Muscle of leg (tissue), 11 donors: ENCODE results near the gene VCX3B. TPM values are rescaled to one million over a fixed set of nuclear protein-coding genes. Genes with fewer than 3 reads are reported as not detected.
"Not testable (repeated sequence)": the region's sequence is repeated elsewhere in the genome, so short reads cannot be mapped to it uniquely, and the experiment has no call there.

Experiments
- DNase-seq: peaks from one replicate; pipeline ENCODE4 v3.0.0; 2013
- H3K27ac ChIP-seq: one replicate; pipeline ENCODE4 v1.5.1; 2013; ENCODE audit warnings: mild to moderate bottlenecking, low read length, control low read depth
- H3K27me3 ChIP-seq: one replicate; pipeline ENCODE4 v1.6.1; 2013; ENCODE audit warnings: low read length; ENCODE audit not compliant: control insufficient read depth, insufficient read depth
- H3K36me3 ChIP-seq: one replicate; pipeline ENCODE4 v1.6.1; 2013; ENCODE audit warnings: low read length; ENCODE audit not compliant: control insufficient read depth, insufficient read depth
- H3K4me1 ChIP-seq: one replicate; pipeline ENCODE4 v1.6.1; 2013; ENCODE audit warnings: low read length; ENCODE audit not compliant: control insufficient read depth, insufficient read depth
- H3K4me3 ChIP-seq: one replicate; pipeline ENCODE4 v1.5.1; 2013; ENCODE audit warnings: low read length, control low read depth
- H3K9me3 ChIP-seq: replicated peaks from 2 replicates; pipeline ENCODE4 v1.6.1; 2013; ENCODE audit warnings: low read depth, low read length; ENCODE audit not compliant: control insufficient read depth
- whole genome bisulfite sequencing: methylation state at CpG from one replicate; pipeline ENCODE4 v1.1.5; 2013; ENCODE audit warnings: missing lambda C conversion rate; ENCODE audit not compliant: insufficient coverage; 5-methylcytosine and 5-hydroxymethylcytosine counted together
- polyA plus RNA-seq, 8 donors: library from polyadenylated mRNA; unstranded; fragments of 120-200 nt; gene quantifications; one replicate each; pipeline versions ENCODE4 v1.2.1 to v1.2.3, GENCODE V29; 2013; ENCODE audit warnings: inconsistent platforms in 1 of 8, low replicate concordance in 1 of 8; ENCODE audit not compliant: insufficient read length in 8 of 8, insufficient read depth in 1 of 8
- total RNA-seq: library from RNA; stranded (reverse); fragments of 120-200 nt; gene quantifications from one replicate; pipeline ENCODE4 v1.2.4, GENCODE V29; 2013

The VCX3B gene
- total and polyA plus RNA-seq, 9 donors = 0.12 to 0.30 (median 0.23) TPM; not detected in 6

DNA sequence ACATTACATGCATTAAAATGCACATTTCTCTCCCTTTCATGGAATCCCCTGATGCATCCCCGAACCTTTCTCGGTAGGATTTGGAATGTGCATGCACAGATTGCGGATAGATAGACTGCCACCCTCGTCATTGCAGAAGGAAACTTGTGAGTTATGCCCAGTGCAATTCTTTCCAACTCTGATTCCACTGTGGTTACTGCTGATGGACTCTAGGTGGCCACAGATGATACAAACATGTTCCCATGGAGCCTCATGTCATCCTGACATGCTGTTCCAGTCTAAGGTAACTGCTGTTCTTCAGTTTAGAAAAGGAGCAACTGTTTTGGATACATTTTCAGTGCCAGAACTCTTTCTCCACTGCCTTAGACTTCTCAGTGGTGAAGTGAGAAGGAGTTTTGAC lies 9.1 kb upstream of the VCX3B start:
- no peaks in the 10 kb centered on the region for H3K9me3 ChIP-seq
- H3K4me3 ChIP-seq = no peak overlapping the region
- WGBS = 58% methylated on average over 4 of the region's 4 CpGs
- no peaks in the 10 kb centered on the region for H3K27me3 ChIP-seq
- no peaks in the 10 kb centered on the region for H3K36me3 ChIP-seq
- H3K4me1 ChIP-seq = peaks cover 5% of the 10 kb centered on the region
- no peak for DNase-seq
- H3K27ac ChIP-seq = no peak overlapping the region

DNA sequence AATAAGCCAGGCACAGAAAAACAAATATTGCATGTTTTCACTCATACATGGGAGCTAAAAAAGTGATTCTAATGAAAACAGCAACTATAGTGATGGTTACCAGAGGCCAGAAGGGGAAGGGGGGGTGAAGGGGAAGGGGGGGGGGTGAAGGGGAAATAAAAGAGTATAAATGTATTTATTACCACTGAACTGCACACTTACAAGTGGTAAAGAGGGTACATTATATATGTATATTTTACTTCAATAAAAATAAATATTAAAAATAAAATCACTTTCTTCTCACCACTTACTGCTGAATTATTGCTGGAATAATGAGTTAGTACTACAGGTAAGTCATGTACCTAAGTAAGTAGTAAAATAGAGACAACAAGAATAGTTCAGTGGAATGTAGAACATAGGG lies 2.1 kb upstream of the VCX3B start:
- DNase-seq = no peak

DNA sequence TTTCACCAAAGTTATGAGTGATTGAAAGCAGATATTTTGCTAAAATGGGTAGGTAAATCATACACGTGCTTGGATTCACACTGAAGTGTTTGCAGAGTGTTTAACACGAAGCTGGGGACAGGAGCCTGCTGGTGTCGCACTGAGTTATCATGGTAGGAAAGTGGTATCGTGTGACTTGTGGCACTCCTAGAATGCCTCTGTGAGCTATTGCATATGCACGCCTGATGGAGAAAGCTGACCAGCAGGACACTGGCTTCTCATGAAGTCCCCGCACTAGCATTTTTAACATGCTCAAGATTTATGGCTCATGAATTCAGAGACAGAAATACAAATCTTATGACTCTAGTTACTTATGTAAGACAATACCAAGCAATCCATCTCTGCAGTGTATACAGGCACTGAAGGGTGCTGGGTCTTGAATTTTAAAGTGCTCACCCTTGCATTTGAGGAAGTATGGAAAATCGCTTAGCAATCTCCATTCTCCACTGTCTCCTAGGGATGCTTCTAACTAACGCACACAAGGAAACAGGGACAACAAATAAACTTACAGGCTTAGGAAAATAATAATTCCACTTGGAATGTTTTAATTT lies 19.8 kb downstream of the VCX3B start:
- H3K36me3 ChIP-seq = no peaks in the 10 kb centered on the region
- H3K27ac ChIP-seq = no peak overlapping the region
- no peak overlapping the region for H3K4me3 ChIP-seq
- WGBS = 26% methylated on average over 4 of the region's 8 CpGs
- H3K27me3 ChIP-seq = peaks cover 4% of the 10 kb centered on the region
- no peaks in the 10 kb centered on the region for H3K9me3 ChIP-seq
- DNase-seq = peak; percentile 48
- H3K4me1 ChIP-seq = no peaks in the 10 kb centered on the region

More for the DNA sequence above, 2.1 kb upstream of the VCX3B start:
- no peaks in the 10 kb centered on the region for H3K9me3 ChIP-seq
- H3K27ac ChIP-seq = no peak overlapping the region
- H3K27me3 ChIP-seq = no peaks in the 10 kb centered on the region
- H3K36me3 ChIP-seq = no peaks in the 10 kb centered on the region
- H3K4me1 ChIP-seq = no peaks in the 10 kb centered on the region
- no peak overlapping the region for H3K4me3 ChIP-seq

DNA sequence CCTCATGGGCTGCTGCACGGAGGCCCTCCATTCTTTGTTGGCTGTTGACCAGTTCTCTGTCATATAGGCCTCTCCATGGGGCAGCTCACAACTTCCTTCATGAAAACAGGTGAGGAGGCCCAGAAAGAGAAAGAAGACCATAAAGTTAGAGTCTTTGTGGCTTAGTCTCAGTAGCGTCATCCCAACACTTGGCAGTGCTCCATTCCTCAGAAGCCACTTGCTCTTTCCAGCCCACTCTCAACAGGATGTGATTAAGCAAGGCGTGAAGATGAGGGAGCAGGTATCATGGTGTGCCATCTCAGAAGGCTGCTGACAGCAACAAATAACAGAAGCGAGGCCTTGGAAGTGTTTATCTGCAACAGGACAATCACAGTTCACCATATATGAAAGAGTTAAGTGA lies 30.4 kb downstream of the VCX3B start:
- H3K4me3 ChIP-seq, H3K36me3 ChIP-seq, H3K27me3 ChIP-seq, H3K9me3 ChIP-seq, H3K4me1 ChIP-seq, H3K27ac ChIP-seq, DNase-seq: not testable (repeated sequence)
- WGBS = 80% methylated on average over 1 of the region's 4 CpGs

DNA sequence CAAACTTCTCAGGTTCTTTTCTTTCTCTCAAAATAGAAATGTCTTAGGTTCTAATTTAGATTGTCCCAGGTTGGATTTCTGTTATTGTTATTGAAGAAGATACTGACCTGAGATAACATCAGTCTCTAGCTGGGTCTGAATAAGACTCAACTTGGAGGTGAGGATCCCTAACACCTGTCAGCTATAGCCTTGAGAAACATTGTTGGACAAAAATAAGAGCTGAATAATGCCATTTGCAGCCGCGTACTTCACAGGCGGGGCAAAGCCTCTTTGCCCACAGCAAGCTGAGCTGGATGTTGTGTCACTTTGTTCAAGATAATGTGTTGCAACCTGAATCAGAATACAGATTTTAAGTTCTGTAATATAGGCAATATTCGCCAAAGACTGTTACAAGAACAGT lies 35.6 kb downstream of the VCX3B start:
- no peaks in the 10 kb centered on the region for H3K9me3 ChIP-seq
- H3K4me1 ChIP-seq = no peaks in the 10 kb centered on the region
- no peaks in the 10 kb centered on the region for H3K27me3 ChIP-seq
- H3K36me3 ChIP-seq = no peaks in the 10 kb centered on the region
- DNase-seq = no peak
- WGBS = 89% methylated on average over 3 of the region's 4 CpGs
- H3K4me3 ChIP-seq = no peak overlapping the region
- no peak overlapping the region for H3K27ac ChIP-seq

DNA sequence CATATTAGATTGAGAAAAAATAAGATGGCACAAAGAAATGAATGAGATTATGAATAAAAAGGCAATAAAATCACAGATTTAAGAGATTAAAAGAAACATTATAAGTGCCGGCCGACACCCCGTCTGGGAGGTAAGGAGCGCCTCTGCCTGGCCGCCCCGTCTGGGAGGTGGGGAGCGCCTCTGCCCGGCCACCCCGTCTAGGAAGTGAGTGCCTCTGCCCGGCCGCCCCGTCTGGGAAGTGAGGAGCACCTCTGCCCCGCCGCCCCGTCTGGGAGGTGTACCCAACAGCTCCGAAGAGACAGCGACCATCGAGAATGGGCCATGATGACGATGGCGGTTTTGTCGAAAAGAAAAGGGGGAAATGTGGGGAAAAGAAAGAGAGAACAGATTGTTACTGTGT lies 37.5 kb downstream of the VCX3B start:
- not testable (repeated sequence) for DNase-seq, H3K27ac ChIP-seq, H3K4me3 ChIP-seq, H3K9me3 ChIP-seq, H3K4me1 ChIP-seq, H3K36me3 ChIP-seq, H3K27me3 ChIP-seq
- WGBS = 99% methylated on average over 10 of the region's 21 CpGs

DNA sequence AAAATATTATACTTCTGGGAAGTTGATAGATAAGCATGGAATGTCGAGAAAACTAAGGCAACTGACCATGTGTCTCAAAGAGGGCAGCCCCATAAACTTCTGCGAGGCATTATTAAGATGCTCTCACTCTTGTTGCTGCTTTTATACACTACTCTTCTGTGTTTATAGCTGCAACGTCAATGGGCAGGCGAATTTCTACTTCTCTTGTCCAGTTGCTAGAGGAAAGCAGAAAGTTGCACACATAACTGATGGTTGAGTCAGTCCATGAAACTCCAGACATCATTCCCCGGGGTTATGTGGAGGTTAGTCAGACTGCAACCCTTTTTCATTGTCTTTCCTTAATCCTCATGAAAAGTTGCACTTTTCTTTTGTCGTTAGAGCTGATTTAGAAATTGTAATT lies 39.8 kb downstream of the VCX3B start:
- peak; percentile 57 for DNase-seq
- H3K36me3 ChIP-seq = no peaks in the 10 kb centered on the region
- H3K27ac ChIP-seq = no peak overlapping the region
- no peaks in the 10 kb centered on the region for H3K9me3 ChIP-seq
- H3K27me3 ChIP-seq = peaks cover 2% of the 10 kb centered on the region
- H3K4me1 ChIP-seq = no peaks in the 10 kb centered on the region
- WGBS = 70% methylated on average over 2 of the region's 6 CpGs
- H3K4me3 ChIP-seq = no peak overlapping the region
